DMS153 treated with DMSO at 0.1 percent for 48 hours (cell line): ENCODE data around the gene KCNC1.

ENCODE experiments used
- DNase-seq: peaks from one replicate; lab custom pipeline; 2025; ENCODE audit not compliant: unreplicated experiment; lab: John Stamatoyannopoulos, UW

Gene KCNC1

GRCh38 chr11:17714870-17715269 is 19.7 kb upstream of the KCNC1 start:
- DNase-seq, result no peak

- no peak for DNase-seq
Measured at GRCh38 chr11:17716807-17717206, 17.8 kb upstream of the KCNC1 start.

GRCh38 chr11:17718015-17718414 is 16.6 kb upstream of the KCNC1 start:
- no peak for DNase-seq

GRCh38 chr11:17718510-17718962 is 16.0 kb upstream of the KCNC1 start:
- no peak for DNase-seq

GRCh38 chr11:17719028-17719937 is 15.3 kb upstream of the KCNC1 start, which contains the start of gene MYOD1:
TSS of gene MYOD1 (plus strand) at chr11:17719571. CDS start at chr11:17719783, 212 bp downstream.
- DNase-seq, result no peak

GRCh38 chr11:17719938-17720795 is 14.4 kb upstream of the KCNC1 start:
- DNase-seq, result no peak

- DNase-seq, result no peak
Measured at GRCh38 chr11:17720796-17721171, 13.8 kb upstream of the KCNC1 start.

GRCh38 chr11:17721242-17721999 is 13.2 kb upstream of the KCNC1 start:
- no peak for DNase-seq

- no peak for DNase-seq
Measured at GRCh38 chr11:17722000-17722643, 12.5 kb upstream of the KCNC1 start.

- no peak for DNase-seq
Measured at GRCh38 chr11:17724020-17724908, 10.3 kb upstream of the KCNC1 start.

- DNase-seq, result no peak
Measured at GRCh38 chr11:17725174-17725573, 9.4 kb upstream of the KCNC1 start.

GRCh38 chr11:17730137-17730536 is 4.4 kb upstream of the KCNC1 start:
- no peak for DNase-seq

- DNase-seq, result peak; percentile 86
Measured at GRCh38 chr11:17730608-17731462, 3.7 kb upstream of the KCNC1 start.

GRCh38 chr11:17733261-17733660 is 1.3 kb upstream of the KCNC1 start:
- no peak for DNase-seq

GRCh38 chr11:17734986-17735817 is 621 bp downstream of the KCNC1 start:
- DNase-seq, result no peak

GRCh38 chr11:17735818-17736578 is 1.4 kb downstream of the KCNC1 start:
- DNase-seq, result no peak

GRCh38 chr11:17736579-17736893 is 2.0 kb downstream of the KCNC1 start:
- DNase-seq, result no peak
